ENCODE measurements around the gene GSTM5. TPM values are rescaled to one million over a fixed set of nuclear protein-coding genes. Genes with fewer than 3 reads are reported as not detected.

The GSTM5 gene
- total RNA-seq, 1 donor from 2014 or later, result 0.17 TPM

- Mint-ChIP-seq H3K9me3 (no peaks in the 10 kb centered on the region), H3K36me3 (no peaks in the 10 kb centered on the region), H3K4me3 (no peak overlapping the region), H3K27ac (no peak overlapping the region), H3K27me3 (no peaks in the 10 kb centered on the region), H3K4me1 (ENCODE audit: unreplicated experiment) (peaks cover 9% of the 10 kb centered on the region)
- DNase-seq (ENCODE audit: extremely low spot score, unreplicated experiment), result peak; percentile 49
- no peak for TF ChIP-seq CTCF (conservative IDR thresholded peaks at IDR 0.05)
Measured at GRCh38 chr1:109761227-109762038, 49.4 kb downstream of the GSTM5 start.

- DNase-seq (ENCODE audit: extremely low spot score, unreplicated experiment), result peak; percentile 27
- TF ChIP-seq CTCF (conservative IDR thresholded peaks at IDR 0.05), result no peak
- H3K4me3 Mint-ChIP-seq, result no peak overlapping the region
- no peak overlapping the region for H3K27ac Mint-ChIP-seq
- no peaks in the 10 kb centered on the region for H3K36me3 Mint-ChIP-seq
- H3K27me3 Mint-ChIP-seq, result no peaks in the 10 kb centered on the region
- peaks cover 9% of the 10 kb centered on the region for H3K4me1 Mint-ChIP-seq (ENCODE audit: unreplicated experiment)
- no peaks in the 10 kb centered on the region for H3K9me3 Mint-ChIP-seq
Measured at GRCh38 chr1:109762039-109762585, 50.1 kb downstream of the GSTM5 start.

- Mint-ChIP-seq H3K27ac (peak overlapping the region; percentile 63), H3K9me3 (no peaks in the 10 kb centered on the region), H3K4me1 (ENCODE audit: unreplicated experiment) (peaks cover 9% of the 10 kb centered on the region), H3K4me3 (no peak overlapping the region), H3K36me3 (no peaks in the 10 kb centered on the region), H3K27me3 (no peaks in the 10 kb centered on the region)
- DNase-seq (ENCODE audit: extremely low spot score, unreplicated experiment), result peak; percentile 29
- TF ChIP-seq CTCF (conservative IDR thresholded peaks at IDR 0.05), result no peak
Measured at GRCh38 chr1:109762821-109763645, 51.0 kb downstream of the GSTM5 start.

- peak within 1 kb of the TSS; percentile 65 for H3K4me3 Mint-ChIP-seq
- H3K9me3 Mint-ChIP-seq, result no peaks in the 10 kb centered on the region
- no peaks in the 10 kb centered on the region for H3K36me3 Mint-ChIP-seq
- H3K4me1 Mint-ChIP-seq (ENCODE audit: unreplicated experiment), result peaks cover 9% of the 10 kb centered on the region
- DNase-seq (ENCODE audit: extremely low spot score, unreplicated experiment), result peak; percentile 64
- TF ChIP-seq CTCF (conservative IDR thresholded peaks at IDR 0.05), result no peak
- H3K27ac Mint-ChIP-seq, result peak within 1 kb of the TSS; percentile 63
- no peaks in the 10 kb centered on the region for H3K27me3 Mint-ChIP-seq
Measured at GRCh38 chr1:109763646-109764415, 51.8 kb downstream of the GSTM5 start, which contains the start of gene EPS8L3. EPS8L3 (minus strand) TSS chr1:109763923; CDS start chr1:109761749, 2,174 bp downstream.

Data from type B pancreatic cell (in vitro differentiated cells).